ENCODE results near the gene TSKU. TPM values are rescaled to one million over a fixed set of nuclear protein-coding genes. Genes with fewer than 3 reads are reported as not detected.
A peak's percentile ranks its signal among the peaks of the same experiment; 100 is the strongest.
"Not testable (repeated sequence)": the region's sequence is repeated elsewhere in the genome, so short reads cannot be mapped to it uniquely, and the experiment has no call there.

TSKU gene
- polyA plus RNA-seq, 6 donors from 2014 or later: not detected

- H3K27ac Mint-ChIP-seq; H3K4me1 Mint-ChIP-seq; H3K36me3 Mint-ChIP-seq; H3K4me3 Mint-ChIP-seq; ATAC-seq (ENCODE audit: low read depth in 2 of 2); DNase-seq: not testable (repeated sequence)
- Mint-ChIP-seq H3K9me3 (peaks cover 0 to 12% (median 0%) of the 10 kb centered on the region in 7 donors), H3K27me3 (peaks cover 17 to 48% (median 18%) of the 10 kb centered on the region in 3 donors)
Measured at GRCh38 chr11:76791002-76791770, 8.0 kb downstream of the TSKU start.

- no peak for DNase-seq
- H3K27me3 Mint-ChIP-seq: peaks cover 11 to 41% (median 14%) of the 10 kb centered on the region in 3 donors
- peaks cover 0 to 12% (median 0%) of the 10 kb centered on the region in 7 donors for H3K9me3 Mint-ChIP-seq
- no peak overlapping the region for H3K27ac Mint-ChIP-seq
- no peaks in the 10 kb centered on the region for H3K36me3 Mint-ChIP-seq
- no peaks in the 10 kb centered on the region for H3K4me1 Mint-ChIP-seq
- H3K4me3 Mint-ChIP-seq: no peak overlapping the region
- ATAC-seq (ENCODE audit: low read depth in 2 of 2): no peak
Measured at GRCh38 chr11:76791861-76792260, 8.7 kb downstream of the TSKU start.

GRCh38 chr11:76792505-76793264 lies 9.5 kb downstream of the TSKU start:
- no peak overlapping the region for H3K4me3 Mint-ChIP-seq
- H3K9me3 Mint-ChIP-seq: peaks cover 0 to 12% (median 0%) of the 10 kb centered on the region in 7 donors
- H3K27ac Mint-ChIP-seq: peak overlapping the region in 1 of 6 donors; percentile 61
- H3K36me3 Mint-ChIP-seq: no peaks in the 10 kb centered on the region
- ATAC-seq (ENCODE audit: low read depth in 2 of 2) (no peak), DNase-seq (no peak)
- H3K4me1 Mint-ChIP-seq: no peaks in the 10 kb centered on the region
- H3K27me3 Mint-ChIP-seq: peaks cover 2 to 33% (median 7%) of the 10 kb centered on the region in 3 donors

GRCh38 chr11:76793391-76794291 lies 10.5 kb downstream of the TSKU start:
- DNase-seq (no peak), ATAC-seq (ENCODE audit: low read depth in 2 of 2) (no peak)
- Mint-ChIP-seq H3K9me3 (peaks cover 0 to 12% (median 0%) of the 10 kb centered on the region in 7 donors), H3K36me3 (no peaks in the 10 kb centered on the region), H3K27ac (no peak overlapping the region), H3K27me3 (peaks cover 0 to 23% (median 7%) of the 10 kb centered on the region in 3 donors), H3K4me3 (no peak overlapping the region), H3K4me1 (no peaks in the 10 kb centered on the region)

- H3K27me3 Mint-ChIP-seq: peaks cover 0 to 23% (median 7%) of the 10 kb centered on the region in 3 donors
Measured at GRCh38 chr11:76794371-76795289, 11.5 kb downstream of the TSKU start.

GRCh38 chr11:76795290-76795935 lies 12.3 kb downstream of the TSKU start:
- no peaks in the 10 kb centered on the region for H3K36me3 Mint-ChIP-seq
- ATAC-seq (ENCODE audit: low read depth in 2 of 2) (no peak), DNase-seq (no peak)
- H3K27me3 Mint-ChIP-seq: peaks cover 0 to 26% (median 7%) of the 10 kb centered on the region in 3 donors
- H3K27ac Mint-ChIP-seq: no peak overlapping the region
- peaks cover 0 to 8% (median 0%) of the 10 kb centered on the region in 3 donors for H3K4me1 Mint-ChIP-seq
- H3K9me3 Mint-ChIP-seq: peaks cover 0 to 12% (median 0%) of the 10 kb centered on the region in 7 donors
- no peak overlapping the region for H3K4me3 Mint-ChIP-seq

More at GRCh38 chr11:76794371-76795289, 11.5 kb downstream of the TSKU start:
- Mint-ChIP-seq H3K4me3 (no peak overlapping the region), H3K4me1 (peaks cover 0 to 4% (median 0%) of the 10 kb centered on the region in 3 donors), H3K27ac (peak overlapping the region in 1 of 6 donors; percentile 56), H3K9me3 (peaks cover 0 to 12% (median 0%) of the 10 kb centered on the region in 7 donors), H3K36me3 (no peaks in the 10 kb centered on the region)
- no peak for DNase-seq
- ATAC-seq (ENCODE audit: low read depth in 2 of 2): no peak

- ATAC-seq (ENCODE audit: low read depth in 2 of 2): no peak
- no peak overlapping the region for H3K27ac Mint-ChIP-seq
- peaks cover 0 to 21% (median 7%) of the 10 kb centered on the region in 3 donors for H3K27me3 Mint-ChIP-seq
- no peak overlapping the region for H3K4me3 Mint-ChIP-seq
- H3K9me3 Mint-ChIP-seq: peaks cover 0 to 12% (median 0%) of the 10 kb centered on the region in 7 donors
- no peak for DNase-seq
- H3K36me3 Mint-ChIP-seq: no peaks in the 10 kb centered on the region
- peaks cover 0 to 8% (median 0%) of the 10 kb centered on the region in 3 donors for H3K4me1 Mint-ChIP-seq
Measured at GRCh38 chr11:76795936-76796441, 12.8 kb downstream of the TSKU start.

- DNase-seq (no peak), ATAC-seq (ENCODE audit: low read depth in 2 of 2) (no peak)
- Mint-ChIP-seq H3K36me3 (no peaks in the 10 kb centered on the region), H3K4me1 (peaks cover 0 to 8% (median 0%) of the 10 kb centered on the region in 3 donors), H3K27ac (no peak overlapping the region), H3K27me3 (peaks cover under 1 to 21% (median 7%) of the 10 kb centered on the region in 3 donors), H3K4me3 (no peak overlapping the region), H3K9me3 (peaks cover 0 to 12% (median 0%) of the 10 kb centered on the region in 7 donors)
Measured at GRCh38 chr11:76796511-76797198, 13.5 kb downstream of the TSKU start.

- no peak for DNase-seq
- H3K27me3 Mint-ChIP-seq: peaks cover 2 to 14% (median 8%) of the 10 kb centered on the region in 3 donors
- peak overlapping the region in 2 of 8 donors; percentile 19 to 48 for H3K4me3 Mint-ChIP-seq
- H3K36me3 Mint-ChIP-seq: no peaks in the 10 kb centered on the region
- ATAC-seq (ENCODE audit: low read depth in 2 of 2): no peak
- peaks cover 0 to 2% (median 0%) of the 10 kb centered on the region in 7 donors for H3K9me3 Mint-ChIP-seq
- H3K27ac Mint-ChIP-seq: no peak overlapping the region
- H3K4me1 Mint-ChIP-seq: peaks cover 0 to 8% (median 0%) of the 10 kb centered on the region in 3 donors
Measured at GRCh38 chr11:76797341-76798201, 14.4 kb downstream of the TSKU start.

- ATAC-seq (ENCODE audit: low read depth in 2 of 2) (no peak), DNase-seq (no peak)
- Mint-ChIP-seq H3K4me1 (peaks cover 0 to 8% (median 0%) of the 10 kb centered on the region in 3 donors), H3K4me3 (peak overlapping the region in 5 of 8 donors; percentile 35 to 64 (median 61)), H3K27me3 (peaks cover 3 to 14% (median 11%) of the 10 kb centered on the region in 3 donors), H3K36me3 (no peaks in the 10 kb centered on the region), H3K9me3 (no peaks in the 10 kb centered on the region), H3K27ac (peak overlapping the region in 1 of 6 donors; percentile 2)
Measured at GRCh38 chr11:76798202-76798581, 15.0 kb downstream of the TSKU start.

Measured in naive B cell (primary cell).